Loucy (cell line): ENCODE measurements around the gene RAD9A.
A peak's percentile ranks its signal among the peaks of the same experiment; 100 is the strongest.

ENCODE experiments used
- H2AFZ ChIP-seq: fragments of 200-600 bp; sonication (generic); 2 replicates; pipeline ENCODE4 v1.6.0; 2016; ENCODE audit warnings: antibody characterized with exemption, mild to moderate bottlenecking, low read length, moderate library complexity
- H3F3A ChIP-seq: fragments of 200-600 bp; 2 replicates; pipeline ENCODE4 v1.6.0; 2016; ENCODE audit warnings: antibody characterized with exemption, low read depth, mild to moderate bottlenecking
- H3K27me3 ChIP-seq: fragments of 200-600 bp; sonication (generic); 2 replicates; pipeline ENCODE4 v1.6.1; 2014; ENCODE audit warnings: low read length, mild to moderate bottlenecking; ENCODE audit not compliant: insufficient read depth, poor library complexity, severe bottlenecking
- H3K36me3 ChIP-seq: fragments of 200-600 bp; sonication (generic); 2 replicates; pipeline ENCODE4 v1.6.1; 2016; ENCODE audit warnings: low read length; ENCODE audit not compliant: insufficient read depth
- H3K4me1 ChIP-seq: fragments of 200-600 bp; sonication (generic); 2 replicates; pipeline ENCODE4 v1.5.1; 2014; ENCODE audit warnings: low read length, mild to moderate bottlenecking; ENCODE audit not compliant: insufficient read depth, poor library complexity, severe bottlenecking
- H3K4me2 ChIP-seq: fragments of 200-600 bp; sonication (generic); 2 replicates; pipeline ENCODE4 v1.6.0; 2014; ENCODE audit warnings: antibody characterized with exemption, low read length, low read depth, mild to moderate bottlenecking; ENCODE audit not compliant: poor library complexity, severe bottlenecking
- H3K4me3 ChIP-seq: fragments of 200-600 bp; sonication (generic); 2 replicates; pipeline ENCODE4 v1.5.1; 2014; ENCODE audit warnings: low read length, mild to moderate bottlenecking, mixed read lengths; ENCODE audit not compliant: poor library complexity, severe bottlenecking
- H3K79me2 ChIP-seq: fragments of 200-600 bp; sonication (generic); 2 replicates; pipeline ENCODE4 v1.6.1; 2014; ENCODE audit warnings: low read length; ENCODE audit not compliant: insufficient read depth
- H3K9ac ChIP-seq: fragments of 200-600 bp; sonication (generic); 2 replicates; pipeline ENCODE4 v1.6.0; 2014; ENCODE audit warnings: mild to moderate bottlenecking, low read depth, low read length, moderate library complexity; ENCODE audit not compliant: poor library complexity, severe bottlenecking
- H3K9me2 ChIP-seq: fragments of 200-600 bp; sonication (generic); replicated peaks from 2 replicates; pipeline ENCODE4 v1.6.1; 2016; ENCODE audit warnings: low read depth, low read length, mixed read lengths
- H3K9me3 ChIP-seq: fragments of 200-600 bp; sonication (generic); 2 replicates; pipeline ENCODE4 v1.6.1; 2014; ENCODE audit warnings: mild to moderate bottlenecking, antibody characterized with exemption, low read length, low read depth; ENCODE audit not compliant: insufficient read depth
- H4K20me1 ChIP-seq: fragments of 200-600 bp; sonication (generic); 2 replicates; pipeline ENCODE4 v1.6.0; 2014; ENCODE audit warnings: antibody characterized with exemption, low read length, mild to moderate bottlenecking; ENCODE audit not compliant: insufficient read depth, poor library complexity, severe bottlenecking
- EZH2phosphoT487 ChIP-seq: fragments of 200-600 bp; IDR thresholded peaks from 2 replicates; pipeline ENCODE4 v1.6.1; 2018; ENCODE audit warnings: antibody characterized with exemption, mild to moderate bottlenecking, moderate library complexity, borderline replicate concordance
- TF ChIP-seq, protein P1 (sequence below): fragments of 200-600 bp; sonication (generic); conservative IDR thresholded peaks from 2 replicates; pipeline ENCODE4 v1.5.1; 2014; ENCODE audit warnings: mild to moderate bottlenecking, antibody characterized with exemption, low read length

RAD9A gene

DNA sequence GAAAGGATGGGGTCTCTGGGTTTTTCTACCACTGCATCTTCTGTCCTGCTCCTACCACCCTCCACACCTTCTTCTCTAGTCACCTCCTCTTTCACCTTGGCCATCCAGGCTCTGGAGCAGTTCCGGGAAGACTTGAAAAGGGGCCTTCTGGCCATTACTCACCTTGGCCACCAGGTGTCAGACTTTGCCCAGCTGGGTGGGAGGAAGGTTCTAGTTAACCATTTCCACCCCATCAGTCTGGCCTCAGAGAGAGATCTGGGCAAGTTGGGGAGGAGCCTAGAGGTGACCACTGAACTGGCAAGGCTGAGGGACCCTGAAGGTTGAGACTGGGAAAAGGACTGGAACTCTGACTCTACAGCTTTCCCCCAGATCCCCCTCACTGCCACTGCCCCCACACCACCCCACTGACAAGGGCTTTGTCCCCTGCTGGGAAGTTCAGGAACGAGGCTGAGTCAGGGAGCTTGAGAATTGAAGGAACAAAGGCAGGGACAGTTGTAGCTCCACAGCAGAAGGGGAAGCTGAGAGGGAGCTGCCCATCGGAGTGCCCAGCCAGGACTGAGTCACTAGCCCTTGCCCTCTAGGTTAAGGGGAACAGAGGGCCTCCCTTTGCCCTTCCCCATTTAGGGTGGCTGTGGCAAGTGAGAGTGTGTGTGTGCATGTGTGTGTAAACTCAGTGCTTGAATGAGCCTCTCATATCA is 34.8 kb upstream of the RAD9A start:
- Histone ChIP-seq H2AFZ (peak overlapping the region; percentile 52), H3K36me3 (no peaks in the 10 kb centered on the region), H3K4me2 (peak overlapping the region; percentile 33), H3K9me2 (no peaks in the 10 kb centered on the region), H3K4me1 (peaks cover 30% of the 10 kb centered on the region), H3K79me2 (peaks cover 4% of the 10 kb centered on the region; the same call in 1 of the 2 replicates), H4K20me1 (no peaks in the 10 kb centered on the region), H3K9me3 (no peaks in the 10 kb centered on the region), H3K27me3 (no peaks in the 10 kb centered on the region), H3K4me3 (peak overlapping the region; percentile 11), H3K9ac (peak overlapping the region; percentile 31), H3F3A (no peaks in the 10 kb centered on the region)
- no peak for TF ChIP-seq EZH2phosphoT487
- TF ChIP-seq, protein P1, sequence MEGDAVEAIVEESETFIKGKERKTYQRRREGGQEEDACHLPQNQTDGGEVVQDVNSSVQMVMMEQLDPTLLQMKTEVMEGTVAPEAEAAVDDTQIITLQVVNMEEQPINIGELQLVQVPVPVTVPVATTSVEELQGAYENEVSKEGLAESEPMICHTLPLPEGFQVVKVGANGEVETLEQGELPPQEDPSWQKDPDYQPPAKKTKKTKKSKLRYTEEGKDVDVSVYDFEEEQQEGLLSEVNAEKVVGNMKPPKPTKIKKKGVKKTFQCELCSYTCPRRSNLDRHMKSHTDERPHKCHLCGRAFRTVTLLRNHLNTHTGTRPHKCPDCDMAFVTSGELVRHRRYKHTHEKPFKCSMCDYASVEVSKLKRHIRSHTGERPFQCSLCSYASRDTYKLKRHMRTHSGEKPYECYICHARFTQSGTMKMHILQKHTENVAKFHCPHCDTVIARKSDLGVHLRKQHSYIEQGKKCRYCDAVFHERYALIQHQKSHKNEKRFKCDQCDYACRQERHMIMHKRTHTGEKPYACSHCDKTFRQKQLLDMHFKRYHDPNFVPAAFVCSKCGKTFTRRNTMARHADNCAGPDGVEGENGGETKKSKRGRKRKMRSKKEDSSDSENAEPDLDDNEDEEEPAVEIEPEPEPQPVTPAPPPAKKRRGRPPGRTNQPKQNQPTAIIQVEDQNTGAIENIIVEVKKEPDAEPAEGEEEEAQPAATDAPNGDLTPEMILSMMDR = peak; percentile 98

DNA sequence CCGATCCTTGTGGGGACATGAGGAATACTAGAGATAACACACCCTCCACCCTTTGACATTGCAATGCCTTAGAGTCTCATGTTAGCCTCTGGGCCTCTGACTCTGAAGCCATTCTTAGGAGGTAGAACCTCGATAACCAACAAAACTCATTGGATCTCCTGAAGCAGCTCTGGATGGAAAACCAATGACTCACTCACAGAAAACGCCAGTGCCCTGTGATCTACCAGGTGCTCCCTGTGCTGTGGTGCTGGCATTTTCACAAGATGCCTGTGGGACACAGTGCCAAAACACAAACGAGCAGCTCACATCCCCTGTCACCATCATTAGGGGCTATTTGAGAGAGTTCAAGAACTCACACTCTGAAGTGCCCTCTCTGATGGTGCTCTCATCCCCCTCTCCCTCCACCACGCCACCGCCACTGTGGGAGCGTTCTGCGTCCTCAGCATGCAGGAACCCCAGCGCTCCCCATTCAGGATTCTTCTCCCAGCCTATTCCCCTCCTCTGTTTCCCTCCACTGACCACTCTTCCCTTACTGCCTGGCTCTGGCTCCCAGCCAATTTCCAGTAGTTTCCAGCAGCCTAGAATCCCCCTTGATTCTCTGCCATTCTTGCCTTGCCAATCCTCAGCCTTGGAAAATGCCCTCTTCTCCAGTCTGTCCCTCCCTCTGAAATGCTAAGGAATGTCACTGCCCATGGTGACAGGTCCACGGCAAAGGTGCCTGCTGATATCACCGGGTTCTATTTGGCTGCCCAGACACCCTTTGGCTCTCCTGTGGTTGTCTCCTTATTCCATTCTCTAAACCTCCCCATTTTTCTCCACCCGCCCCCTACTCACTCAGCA is 33.7 kb upstream of the RAD9A start:
- no peaks in the 10 kb centered on the region for H3K36me3 ChIP-seq

DNA sequence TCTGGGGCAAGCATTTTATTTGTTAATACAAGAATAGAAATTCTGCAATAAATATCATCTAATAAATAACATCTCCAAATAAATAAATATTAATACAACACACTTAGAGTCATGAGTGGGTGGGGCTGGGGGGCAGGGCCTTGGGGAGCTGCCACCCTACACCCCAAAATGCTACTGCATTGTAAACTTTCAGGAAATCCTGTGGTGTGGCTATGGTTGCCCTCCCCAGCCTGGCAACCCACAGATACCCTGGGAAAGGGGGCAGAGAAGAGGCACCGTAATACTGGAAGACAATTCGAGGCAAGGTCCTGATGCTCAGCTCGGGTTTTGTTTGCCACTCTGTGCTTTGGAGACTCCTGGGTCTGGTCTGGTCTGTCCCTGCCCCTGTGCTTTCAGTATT is 27.6 kb upstream of the RAD9A start:
- Histone ChIP-seq H3K9me3 (no peaks in the 10 kb centered on the region), H3K4me1 (peaks cover 30% of the 10 kb centered on the region), H3K9ac (no peak overlapping the region), H3K9me2 (no peaks in the 10 kb centered on the region), H3K79me2 (no peaks in the 10 kb centered on the region), H2AFZ (no peak overlapping the region), H4K20me1 (no peaks in the 10 kb centered on the region), H3K4me2 (peak overlapping the region; percentile 50), H3K27me3 (no peaks in the 10 kb centered on the region), H3F3A (no peaks in the 10 kb centered on the region), H3K36me3 (no peaks in the 10 kb centered on the region), H3K4me3 (no peak overlapping the region)
- no peak for TF ChIP-seq EZH2phosphoT487
- TF ChIP-seq, protein P1 = no peak

More for the DNA sequence above, 33.7 kb upstream of the RAD9A start:
- Histone ChIP-seq H2AFZ (no peak overlapping the region), H3K27me3 (no peaks in the 10 kb centered on the region), H3K9me2 (no peaks in the 10 kb centered on the region), H3F3A (no peaks in the 10 kb centered on the region), H4K20me1 (no peaks in the 10 kb centered on the region), H3K9me3 (no peaks in the 10 kb centered on the region), H3K9ac (peak overlapping the region; percentile 8), H3K4me2 (no peak overlapping the region), H3K79me2 (no peaks in the 10 kb centered on the region), H3K4me1 (peaks cover 27% of the 10 kb centered on the region), H3K4me3 (no peak overlapping the region)
- TF ChIP-seq, protein P1 = no peak
- no peak for TF ChIP-seq EZH2phosphoT487
